Thyroid gland (tissue), 4 donors: ENCODE results near the gene IFI27. TPM values are rescaled to one million over a fixed set of nuclear protein-coding genes. Genes with fewer than 3 reads are reported as not detected.

Experiments used
- DNase-seq, 2 donors: peaks; one replicate each; pipeline ENCODE4 v3.0.0-alpha.2; 2019
- H3K27ac ChIP-seq, 3 donors: fragments of 200-600 bp; sonication (generic); 1 replicate in 2 of 3; 2 replicates in 1 of 3; pipeline ENCODE4 v1.5.1; 2016 to 2019; ENCODE audit warnings: mild to moderate bottlenecking in 1 of 3, moderate library complexity in 1 of 3
- H3K27me3 ChIP-seq: fragments of 200-600 bp; sonication (generic); one replicate; pipeline ENCODE4 v1.5.1; 2019
- H3K36me3 ChIP-seq, 2 donors: fragments of 200-600 bp; sonication (generic); one replicate each; pipeline ENCODE4 v1.5.1; 2016 to 2019
- H3K4me1 ChIP-seq, 2 donors: fragments of 200-600 bp; sonication (generic); one replicate each; pipeline ENCODE4 v1.5.1; 2017 to 2019
- H3K4me3 ChIP-seq, 3 donors: fragments of 200-600 bp; sonication (generic); replicated peaks in 1 of 3; 1 replicate in 2 of 3; 2 replicates in 1 of 3; pipeline ENCODE4 v1.5.1; 2016; ENCODE audit warnings: mild to moderate bottlenecking in 1 of 3
- H3K9me3 ChIP-seq: fragments of 200-600 bp; sonication (generic); one replicate; pipeline ENCODE4 v1.5.1; 2017
- CTCF ChIP-seq, 6 experiments: fragments of 200-600 bp in 3 of 6; fragments of 450-650 bp in 3 of 6; sonication (generic) in 3 of 6; IDR thresholded peaks; one replicate each; pipeline ENCODE4 v1.5.1; 2016 to 2019; ENCODE audit warnings: antibody characterized with exemption in 6 of 6, mild to moderate bottlenecking in 2 of 6, inconsistent platforms in 1 of 6, moderate library complexity in 1 of 6
- POLR2A ChIP-seq, 2 donors: fragments of 450-650 bp; IDR thresholded peaks; one replicate each; pipeline ENCODE4 v1.6.1; 2017; ENCODE audit warnings: antibody characterized with exemption in 2 of 2, mild to moderate bottlenecking in 2 of 2, moderate library complexity in 1 of 2
- WGBS, 2 donors: methylation state at CpG; one replicate each; pipeline ENCODE4 v1.1.5; 2017; 5-methylcytosine and 5-hydroxymethylcytosine counted together
- intact Hi-C: fragments of 100-400 bp; cut with DNase I; formaldehyde crosslinking; loops from one replicate; pipeline ENCODE4 v1.15.1; 2023
- total RNA-seq, 4 donors: library from RNA; depleted of rRNA; stranded (reverse); fragments of >200 nt; gene quantifications; one replicate each; pipeline ENCODE4 v1.2.3, GENCODE V29; 2016

IFI27 gene
- total RNA-seq, 4 donors from 2014 or later = 40.8 to 111 (median 81.3) TPM

GRCh38 chr14:94129758-94130414 lies 19.4 kb downstream of the IFI27 start:
- Histone ChIP-seq H3K9me3 (no peaks in the 10 kb centered on the region), H3K36me3 (no peaks in the 10 kb centered on the region), H3K4me3 (peak overlapping the region in 1 of 3 donors; percentile 33), H3K27me3 (no peaks in the 10 kb centered on the region), H3K27ac (peak overlapping the region in 2 of 3 donors; percentile 35 to 68), H3K4me1 (peaks cover 9 to 12% of the 10 kb centered on the region in 2 donors)
- intact Hi-C loops = loop anchor here (5.0 to 10.0 kb wide), 2 partner anchors 47 to 195 kb away; no protein-coding TSS in a partner anchor
- 1% methylated on average over 12 of the region's 12 CpGs for WGBS, 2 donors
- DNase-seq = peak; percentile 25 to 41
- TF ChIP-seq CTCF (IDR thresholded peaks at IDR 0.05) (no peak), POLR2A (IDR thresholded peaks at IDR 0.05) (no peak)

GRCh38 chr14:94132285-94132887 lies 21.9 kb downstream of the IFI27 start:
- 46% methylated on average over 4 of the region's 4 CpGs for WGBS, 2 donors
- Histone ChIP-seq H3K9me3 (no peaks in the 10 kb centered on the region), H3K36me3 (no peaks in the 10 kb centered on the region), H3K27me3 (no peaks in the 10 kb centered on the region), H3K4me3 (no peak overlapping the region), H3K27ac (no peak overlapping the region), H3K4me1 (peaks cover 9 to 12% of the 10 kb centered on the region in 2 donors)
- intact Hi-C loops = loop anchor here (10.0 kb wide), 1 partner anchor 198 kb away; no protein-coding TSS in a partner anchor
- peak; percentile 39 to 40 for DNase-seq
- TF ChIP-seq POLR2A (IDR thresholded peaks at IDR 0.05) (no peak), CTCF (IDR thresholded peaks at IDR 0.05) (peak; percentile 49 to 71 (median 62))

- peaks cover 0 to under 1% of the 10 kb centered on the region in 2 donors for H3K4me1 ChIP-seq
- no peak for DNase-seq
- TF ChIP-seq CTCF (IDR thresholded peaks at IDR 0.05) = no peak
- TF ChIP-seq POLR2A (IDR thresholded peaks at IDR 0.05) = no peak
- WGBS, 2 donors = 66 to 77% methylated on average over 4 of the region's 4 CpGs
- H3K36me3 ChIP-seq = no peaks in the 10 kb centered on the region
- intact Hi-C loops = loop anchor here (5.0 to 10.0 kb wide), 2 partner anchors 98 to 201 kb away; no protein-coding TSS in a partner anchor
- H3K27me3 ChIP-seq = no peaks in the 10 kb centered on the region
- H3K4me3 ChIP-seq = no peak overlapping the region
- H3K9me3 ChIP-seq = no peaks in the 10 kb centered on the region
- H3K27ac ChIP-seq = no peak overlapping the region
Measured at GRCh38 chr14:94135476-94135875, 24.9 kb downstream of the IFI27 start.

GRCh38 chr14:94136575-94137331 lies 26.2 kb downstream of the IFI27 start:
- WGBS, 2 donors = 33 to 50% methylated on average over 12 to 17 of the region's 18 CpGs
- no peak overlapping the region for H3K4me3 ChIP-seq
- H3K4me1 ChIP-seq = no peaks in the 10 kb centered on the region
- H3K27me3 ChIP-seq = no peaks in the 10 kb centered on the region
- no peaks in the 10 kb centered on the region for H3K36me3 ChIP-seq
- H3K27ac ChIP-seq = no peak overlapping the region
- intact Hi-C loops = loop anchor here (5.0 to 10.0 kb wide), 2 partner anchors 99 to 202 kb away; no protein-coding TSS in a partner anchor
- TF ChIP-seq POLR2A (IDR thresholded peaks at IDR 0.05) (no peak), CTCF (IDR thresholded peaks at IDR 0.05) (peak; percentile 85 to 97 (median 92))
- DNase-seq = peak; percentile 86 to 88
- no peaks in the 10 kb centered on the region for H3K9me3 ChIP-seq
